ENCODE data around the gene RNU1-2. TPM values are rescaled to one million over a fixed set of nuclear protein-coding genes. Genes with fewer than 3 reads are reported as not detected.
"Not testable (repeated sequence)": the region's sequence is repeated elsewhere in the genome, so short reads cannot be mapped to it uniquely, and the experiment has no call there.

RNU1-2 gene
- total and polyA plus RNA-seq, 7 experiments from 2014 or later, result 2,341 to 4,458 (median 3,337) TPM; not detected in 2

DNA sequence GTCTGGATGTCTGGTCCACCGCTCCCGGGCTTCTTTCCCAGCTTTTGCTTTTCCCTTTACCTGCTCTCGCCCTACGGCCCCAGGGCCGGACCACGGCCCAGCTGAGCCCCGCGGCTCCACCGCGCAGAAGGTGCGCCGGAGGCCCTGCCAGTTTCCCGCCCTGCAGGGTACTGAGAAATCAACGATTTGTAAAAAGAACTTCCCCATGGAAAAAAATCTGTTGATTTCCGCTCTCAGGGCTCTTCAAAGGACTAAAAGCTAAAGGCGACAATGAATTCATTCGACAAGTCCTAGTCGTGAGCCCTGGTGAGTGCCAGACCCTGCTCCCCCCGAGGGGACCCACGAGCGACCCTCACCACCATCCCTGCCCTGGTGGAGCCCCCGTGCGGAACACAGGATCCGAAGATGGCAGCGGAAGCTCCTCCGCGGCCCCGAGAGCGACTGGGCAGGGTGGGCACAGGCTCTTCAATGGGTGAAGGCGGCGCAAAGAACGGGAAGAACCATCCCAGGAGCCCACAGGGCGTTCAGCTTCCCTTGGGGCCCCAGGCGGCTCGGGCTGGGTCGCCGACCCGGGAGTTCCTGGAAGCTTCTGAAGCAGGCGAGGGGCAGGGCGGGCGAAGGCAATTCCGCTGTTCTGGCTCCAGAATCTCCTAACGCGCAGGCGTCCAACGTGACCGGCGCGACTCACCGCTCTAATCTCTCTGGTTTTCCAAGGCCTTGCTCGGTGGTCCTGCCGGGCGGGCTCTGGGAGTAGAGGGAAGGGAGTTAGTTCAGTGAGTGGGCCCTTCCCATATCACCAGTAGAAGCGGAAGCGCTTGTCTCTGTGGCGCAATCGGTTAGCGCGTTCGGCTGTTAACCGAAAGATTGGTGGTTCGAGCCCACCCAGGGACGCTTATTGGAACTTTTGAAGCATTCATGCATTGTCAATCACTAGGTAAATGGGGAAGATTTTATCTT, 6.6 kb upstream of the RNU1-2 start:
- Histone ChIP-seq H3K36me3 (ENCODE audit: control insufficient read depth in 2 of 3, insufficient read depth in 3 of 3, low read length in 3 of 3) (no peaks in the 10 kb centered on the region), H3K4me1 (ENCODE audit: control insufficient read depth in 2 of 2, insufficient read depth in 2 of 2, low read length in 2 of 2) (peaks cover 4 to 9% of the 10 kb centered on the region in 2 donors), H3K27me3 (ENCODE audit: control insufficient read depth in 2 of 2, insufficient read depth in 2 of 2, low read length in 2 of 2) (no peaks in the 10 kb centered on the region), H3K4me3 (ENCODE audit: low read length) (peak overlapping the region; percentile 79), H3K9me3 (ENCODE audit: control insufficient read depth in 2 of 3, low read length in 3 of 3) (no peaks in the 10 kb centered on the region), H3K27ac (ENCODE audit: low read depth, low read length) (peak overlapping the region; percentile 70)
- Mint-ChIP-seq H3K4me1 (peaks cover 7 to 34% (median 28%) of the 10 kb centered on the region in 7 donors), H3K9me3 (peaks cover 0 to 2% (median 0%) of the 10 kb centered on the region in 11 donors), H3K36me3 (no peaks in the 10 kb centered on the region), H3K27ac (peak overlapping the region in 8 of 9 donors; percentile 91 to 98 (median 96)), H3K27me3 (peaks cover 0 to 88% (median 0%) of the 10 kb centered on the region in 5 donors), H3K4me3 (peak overlapping the region; percentile 89 to 99 (median 96))
- ChIA-PET POLR2A (interaction anchor here (0.6 to 4.9 kb wide), 9 partner anchors 10 to 309 kb away, joined by 3 to 72 read pairs (median 5); no protein-coding TSS in a partner anchor), CTCF (no interaction called here)
- peak in 8 of 9 donors; percentile 35 to 67 (median 56) for DNase-seq
- ATAC-seq, result peak; percentile 77
- intact Hi-C loops (cut with micrococcal nuclease), result no loop called here

DNA sequence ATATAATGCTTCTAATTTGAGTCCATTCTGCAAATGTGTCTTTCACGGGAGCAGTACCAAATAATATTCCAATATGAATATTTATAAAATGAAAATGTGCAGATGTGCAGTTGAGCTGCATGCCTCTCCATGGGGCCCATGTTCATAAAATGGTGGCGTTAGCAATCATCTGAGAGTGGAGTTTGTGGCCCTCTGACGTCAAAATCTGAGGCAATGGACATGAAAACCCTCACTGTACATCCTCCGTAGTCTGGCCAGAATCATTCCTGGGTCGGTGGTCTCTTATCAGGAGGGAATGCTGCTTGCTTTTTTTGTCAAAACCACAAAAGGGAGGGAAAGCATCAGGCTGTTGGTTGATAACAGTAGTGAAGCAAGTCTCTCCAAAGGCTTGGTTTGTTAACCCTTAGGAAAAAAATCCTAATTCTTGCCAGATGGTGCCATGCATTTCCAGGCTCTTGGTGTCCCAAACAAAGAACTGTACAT, 5.2 kb upstream of the RNU1-2 start:
- peak overlapping the region in 9 of 10 donors; percentile 89 to 99 (median 97) for H3K4me3 Mint-ChIP-seq
- not testable (repeated sequence) for H3K9me3 ChIP-seq (ENCODE audit: control insufficient read depth in 2 of 3, low read length in 3 of 3); H3K27me3 ChIP-seq (ENCODE audit: control insufficient read depth in 2 of 2, insufficient read depth in 2 of 2, low read length in 2 of 2); H3K36me3 ChIP-seq (ENCODE audit: control insufficient read depth in 2 of 3, insufficient read depth in 3 of 3, low read length in 3 of 3); H3K4me1 ChIP-seq (ENCODE audit: control insufficient read depth in 2 of 2, insufficient read depth in 2 of 2, low read length in 2 of 2); DNase-seq; H3K9me3 Mint-ChIP-seq; H3K27ac ChIP-seq (ENCODE audit: low read depth, low read length); ATAC-seq; H3K36me3 Mint-ChIP-seq; H3K4me3 ChIP-seq (ENCODE audit: low read length)
- peaks cover 0 to 78% (median 0%) of the 10 kb centered on the region in 5 donors for H3K27me3 Mint-ChIP-seq
- intact Hi-C loops (cut with micrococcal nuclease), result loop anchor here in 1 of 2 donors (1.0 kb wide), 1 partner anchor 24 kb away; no protein-coding TSS in a partner anchor
- ChIA-PET POLR2A (interaction anchor here (0.6 to 4.9 kb wide), 2 partner anchors 14 to 192 kb away, joined by 3 to 72 read pairs; no protein-coding TSS in a partner anchor), CTCF (interaction anchor here (1.0 kb wide), 1 partner anchor 184 kb away, joined by 3 read pairs; no protein-coding TSS in a partner anchor)
- peak overlapping the region in 5 of 9 donors; percentile 80 to 98 (median 95) for H3K27ac Mint-ChIP-seq
- peaks cover 10 to 45% (median 36%) of the 10 kb centered on the region in 7 donors for H3K4me1 Mint-ChIP-seq

- Mint-ChIP-seq H3K27ac (peak overlapping the region in 3 of 9 donors; percentile 7 to 97 (median 93)), H3K4me3 (peak overlapping the region in 6 of 10 donors; percentile 20 to 97 (median 40)), H3K27me3 (peaks cover 0 to 76% (median 0%) of the 10 kb centered on the region in 5 donors), H3K4me1 (peaks cover 10 to 46% (median 37%) of the 10 kb centered on the region in 7 donors)
- H3K36me3 ChIP-seq (ENCODE audit: control insufficient read depth in 2 of 3, insufficient read depth in 3 of 3, low read length in 3 of 3); H3K4me3 ChIP-seq (ENCODE audit: low read length); H3K27me3 ChIP-seq (ENCODE audit: control insufficient read depth in 2 of 2, insufficient read depth in 2 of 2, low read length in 2 of 2); DNase-seq; H3K27ac ChIP-seq (ENCODE audit: low read depth, low read length); H3K36me3 Mint-ChIP-seq; H3K4me1 ChIP-seq (ENCODE audit: control insufficient read depth in 2 of 2, insufficient read depth in 2 of 2, low read length in 2 of 2); H3K9me3 ChIP-seq (ENCODE audit: control insufficient read depth in 2 of 3, low read length in 3 of 3); ATAC-seq; intact Hi-C loops (cut with micrococcal nuclease); H3K9me3 Mint-ChIP-seq: not testable (repeated sequence)
- POLR2A ChIA-PET, result interaction anchor here (2.5 to 4.9 kb wide), 2 partner anchors 14 kb away, joined by 18 to 72 read pairs; no protein-coding TSS in a partner anchor
- CTCF ChIA-PET, result interaction anchor here (1.0 kb wide), 1 partner anchor 184 kb away, joined by 3 read pairs; no protein-coding TSS in a partner anchor
Observed at GRCh38 chr1:16891057-16891456, 4.7 kb upstream of the RNU1-2 start.

- H3K36me3 Mint-ChIP-seq; H3K36me3 ChIP-seq (ENCODE audit: control insufficient read depth in 2 of 3, insufficient read depth in 3 of 3, low read length in 3 of 3); H3K27me3 ChIP-seq (ENCODE audit: control insufficient read depth in 2 of 2, insufficient read depth in 2 of 2, low read length in 2 of 2); intact Hi-C loops (cut with micrococcal nuclease); ATAC-seq; H3K9me3 ChIP-seq (ENCODE audit: control insufficient read depth in 2 of 3, low read length in 3 of 3); H3K9me3 Mint-ChIP-seq; H3K4me3 ChIP-seq (ENCODE audit: low read length); H3K27ac ChIP-seq (ENCODE audit: low read depth, low read length); DNase-seq: not testable (repeated sequence)
- CTCF ChIA-PET, result interaction anchor here (0.7 kb wide), 1 partner anchor 154 kb away, joined by 4 read pairs; no protein-coding TSS in a partner anchor
- POLR2A ChIA-PET, result interaction anchor here (0.6 to 2.5 kb wide), 3 partner anchors 12 to 258 kb away, joined by 3 to 18 read pairs (median 6); no protein-coding TSS in a partner anchor
- H3K4me3 Mint-ChIP-seq, result peak overlapping the region in 1 of 10 donors; percentile 48
- H3K27ac Mint-ChIP-seq, result peak overlapping the region in 1 of 9 donors; percentile 25
- H3K4me1 Mint-ChIP-seq, result peaks cover 21 to 58% (median 54%) of the 10 kb centered on the region in 7 donors
- peaks cover 0 to 58% (median 0%) of the 10 kb centered on the region in 5 donors for H3K27me3 Mint-ChIP-seq
- H3K4me1 ChIP-seq (ENCODE audit: control insufficient read depth in 2 of 2, insufficient read depth in 2 of 2, low read length in 2 of 2), result peaks cover 12 to 15% of the 10 kb centered on the region in 2 donors
Observed at GRCh38 chr1:16892978-16893525, 2.7 kb upstream of the RNU1-2 start.

- CTCF ChIA-PET; H3K36me3 Mint-ChIP-seq; H3K9me3 ChIP-seq (ENCODE audit: control insufficient read depth in 2 of 3, low read length in 3 of 3); H3K27ac ChIP-seq (ENCODE audit: low read depth, low read length); POLR2A ChIA-PET; intact Hi-C loops (cut with micrococcal nuclease); H3K27me3 ChIP-seq (ENCODE audit: control insufficient read depth in 2 of 2, insufficient read depth in 2 of 2, low read length in 2 of 2); H3K9me3 Mint-ChIP-seq; H3K4me3 ChIP-seq (ENCODE audit: low read length); DNase-seq; H3K36me3 ChIP-seq (ENCODE audit: control insufficient read depth in 2 of 3, insufficient read depth in 3 of 3, low read length in 3 of 3); ATAC-seq: not testable (repeated sequence)
- Mint-ChIP-seq H3K4me3 (peak overlapping the region in 2 of 10 donors; percentile 48 to 64), H3K27ac (peak overlapping the region in 4 of 9 donors; percentile 2 to 100 (median 96)), H3K27me3 (peaks cover 0 to 53% (median 0%) of the 10 kb centered on the region in 5 donors), H3K4me1 (peaks cover 21 to 55% (median 49%) of the 10 kb centered on the region in 7 donors)
- peaks cover 10 to 12% of the 10 kb centered on the region in 2 donors for H3K4me1 ChIP-seq (ENCODE audit: control insufficient read depth in 2 of 2, insufficient read depth in 2 of 2, low read length in 2 of 2)
Observed at GRCh38 chr1:16893796-16894195, 2.0 kb upstream of the RNU1-2 start.

DNA sequence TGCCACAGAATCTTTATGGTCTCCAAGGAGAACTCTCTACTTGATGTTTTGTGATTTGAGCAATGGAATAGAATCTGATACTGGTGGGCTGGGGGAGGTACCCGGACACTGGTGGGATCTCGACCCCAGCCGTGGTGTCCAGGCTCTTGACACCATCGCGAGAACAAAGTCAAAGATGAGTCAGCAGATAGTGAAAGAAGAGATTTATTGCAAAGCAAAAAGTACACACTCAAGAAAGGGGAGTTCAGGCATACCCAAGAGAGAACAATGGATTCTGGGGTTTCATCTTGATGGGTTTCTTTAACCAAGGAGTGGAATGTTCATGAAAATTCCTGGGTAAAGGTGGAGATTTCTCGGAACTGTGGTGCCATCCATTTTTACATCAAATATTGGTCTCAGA, 1.4 kb upstream of the RNU1-2 start:
- H3K36me3 ChIP-seq (ENCODE audit: control insufficient read depth in 2 of 3, insufficient read depth in 3 of 3, low read length in 3 of 3); DNase-seq; CTCF ChIA-PET; H3K4me3 ChIP-seq (ENCODE audit: low read length); H3K27ac ChIP-seq (ENCODE audit: low read depth, low read length); H3K27me3 ChIP-seq (ENCODE audit: control insufficient read depth in 2 of 2, insufficient read depth in 2 of 2, low read length in 2 of 2); intact Hi-C loops (cut with micrococcal nuclease); H3K9me3 ChIP-seq (ENCODE audit: control insufficient read depth in 2 of 3, low read length in 3 of 3); POLR2A ChIA-PET; H3K9me3 Mint-ChIP-seq; H3K36me3 Mint-ChIP-seq; ATAC-seq: not testable (repeated sequence)
- Mint-ChIP-seq H3K27ac (peak overlapping the region; percentile 6 to 100 (median 98)), H3K27me3 (peaks cover 0 to 47% (median 0%) of the 10 kb centered on the region in 5 donors), H3K4me1 (peaks cover 21 to 49% (median 44%) of the 10 kb centered on the region in 7 donors), H3K4me3 (peak overlapping the region in 6 of 10 donors; percentile 8 to 90 (median 72))
- H3K4me1 ChIP-seq (ENCODE audit: control insufficient read depth in 2 of 2, insufficient read depth in 2 of 2, low read length in 2 of 2), result peaks cover 8 to 11% of the 10 kb centered on the region in 2 donors

Data from naive thymus-derived CD4-positive, alpha-beta T cell (primary cell).